ENCODE measurements around the gene DSC2. TPM values are rescaled to one million over a fixed set of nuclear protein-coding genes. Genes with fewer than 3 reads are reported as not detected.

DSC2 gene
- total RNA-seq (not detected in 2 replicates), polyA plus RNA-seq (0.01 TPM in 1 of 2 replicates, not detected in the other), polyA minus RNA-seq (0.07 TPM in 1 of 2 replicates, not detected in the other)
- 0.28 TPM for total RNA-seq (2013)

DNA sequence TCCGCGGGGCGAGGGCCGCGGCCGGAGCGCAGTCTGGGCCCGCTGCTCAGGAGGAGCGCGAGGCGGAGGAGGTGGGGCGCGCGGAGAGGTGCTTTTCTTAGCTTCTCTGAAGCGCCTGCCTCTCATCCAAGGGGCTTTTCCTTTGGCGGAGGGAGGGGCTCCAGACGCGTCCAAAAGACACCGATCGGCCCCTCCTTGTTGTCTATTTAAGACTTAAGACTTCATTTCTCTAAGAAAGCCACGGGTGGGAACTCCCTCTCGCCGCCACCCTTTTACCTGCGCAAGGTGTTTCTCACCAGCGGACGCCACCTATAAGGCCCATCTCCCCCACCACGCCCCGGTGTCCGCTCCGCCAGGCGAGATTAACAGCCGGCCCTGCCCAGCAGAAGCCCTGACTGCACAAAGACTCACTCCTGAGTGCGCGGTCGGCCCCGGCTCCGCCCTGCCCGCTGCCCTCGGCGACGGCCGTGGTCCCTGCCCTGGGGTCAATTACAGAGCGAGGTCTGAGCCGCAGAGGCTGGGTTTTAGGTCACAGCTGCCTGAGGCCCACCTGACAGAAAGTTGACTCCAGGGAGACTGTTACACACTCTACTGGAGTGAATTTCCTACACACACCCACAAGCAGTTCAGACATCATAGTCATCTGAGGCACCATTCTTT is at the start of gene DSC2:
Gene DSC2 (minus strand): TSS at position 397 of the 660 bp plus-strand sequence. CDS start 450 bp downstream, outside the sequence.
- H3K4me3 Mint-ChIP-seq: no peak within 1 kb of the TSS
- no peak within 1 kb of the TSS for H3K27ac ChIP-seq (ENCODE audit: low read length in 2 of 2)
- H4K20me1 ChIP-seq (ENCODE audit: control insufficient read depth, insufficient read depth, low read length, poor library complexity, severe bottlenecking): no peaks in the 10 kb centered on the region
- no peak within 1 kb of the TSS for H3K9ac ChIP-seq (ENCODE audit: low read length)
- H3K79me2 ChIP-seq (ENCODE audit: control insufficient read depth, insufficient read depth, low read length): no peaks in the 10 kb centered on the region
- no peaks in the 10 kb centered on the region for H3K9me3 Mint-ChIP-seq (ENCODE audit: insufficient read depth)
- peaks cover 0 to 13% (median 3%) of the 10 kb centered on the region in 4 experiments for H3K27me3 ChIP-seq (replicated peaks in 1 of 4; ENCODE audit: control extremely low read depth in 1 of 4, control insufficient read depth in 3 of 4, insufficient read depth in 4 of 4, low read length in 3 of 4)
- intact Hi-C loops (cut with micrococcal nuclease): no loop called here
- no peak within 1 kb of the TSS for H2AFZ ChIP-seq (ENCODE audit: insufficient read depth, low read depth, low read length, poor library complexity, severe bottlenecking)
- H3K27ac Mint-ChIP-seq: no peak within 1 kb of the TSS
- no peak within 1 kb of the TSS for H3K4me3 ChIP-seq (ENCODE audit: control extremely low read depth in 1 of 5, extremely low read depth in 1 of 5, insufficient read depth in 1 of 5, low read depth in 2 of 5, low read length in 4 of 5)
- no peaks in the 10 kb centered on the region for H3K36me3 ChIP-seq (replicated peaks in 1 of 2; ENCODE audit: control extremely low read depth in 1 of 2, control insufficient read depth in 1 of 2, extremely low read depth in 1 of 2, insufficient read depth in 2 of 2, low read length in 1 of 2)
- ChIA-PET CTCF (no interaction called here), POLR2A (no interaction called here)
- no peaks in the 10 kb centered on the region for H3K4me1 ChIP-seq (ENCODE audit: control insufficient read depth in 2 of 2, insufficient read depth in 2 of 2, low read length in 2 of 2)
- H3K4me1 Mint-ChIP-seq: no peaks in the 10 kb centered on the region
- H3K9me3 ChIP-seq (ENCODE audit: control extremely low read depth in 1 of 3, control insufficient read depth in 2 of 3, insufficient read depth in 1 of 3, low read length in 2 of 3): peaks cover 0 to 11% (median 0%) of the 10 kb centered on the region in 3 donors
- H3K4me2 ChIP-seq (replicated peaks; ENCODE audit: low read depth, low read length, poor library complexity, severe bottlenecking): no peak within 1 kb of the TSS
- DNase-seq: no peak
- H3K27me3 Mint-ChIP-seq: peaks cover 34% of the 10 kb centered on the region
- ATAC-seq (ENCODE audit: low read depth): no peak
- TF ChIP-seq EZH2 (IDR thresholded peaks at IDR 0.05; ENCODE audit: borderline replicate concordance, insufficient read depth, low read depth, low read length, poor library complexity, severe bottlenecking): no peak
- TF ChIP-seq, protein P1, sequence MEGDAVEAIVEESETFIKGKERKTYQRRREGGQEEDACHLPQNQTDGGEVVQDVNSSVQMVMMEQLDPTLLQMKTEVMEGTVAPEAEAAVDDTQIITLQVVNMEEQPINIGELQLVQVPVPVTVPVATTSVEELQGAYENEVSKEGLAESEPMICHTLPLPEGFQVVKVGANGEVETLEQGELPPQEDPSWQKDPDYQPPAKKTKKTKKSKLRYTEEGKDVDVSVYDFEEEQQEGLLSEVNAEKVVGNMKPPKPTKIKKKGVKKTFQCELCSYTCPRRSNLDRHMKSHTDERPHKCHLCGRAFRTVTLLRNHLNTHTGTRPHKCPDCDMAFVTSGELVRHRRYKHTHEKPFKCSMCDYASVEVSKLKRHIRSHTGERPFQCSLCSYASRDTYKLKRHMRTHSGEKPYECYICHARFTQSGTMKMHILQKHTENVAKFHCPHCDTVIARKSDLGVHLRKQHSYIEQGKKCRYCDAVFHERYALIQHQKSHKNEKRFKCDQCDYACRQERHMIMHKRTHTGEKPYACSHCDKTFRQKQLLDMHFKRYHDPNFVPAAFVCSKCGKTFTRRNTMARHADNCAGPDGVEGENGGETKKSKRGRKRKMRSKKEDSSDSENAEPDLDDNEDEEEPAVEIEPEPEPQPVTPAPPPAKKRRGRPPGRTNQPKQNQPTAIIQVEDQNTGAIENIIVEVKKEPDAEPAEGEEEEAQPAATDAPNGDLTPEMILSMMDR (IDR thresholded peaks at IDR 0.05): no peak
- 17% methylated on average over 43 of the region's 44 CpGs for WGBS (ENCODE audit: insufficient coverage)

DNA sequence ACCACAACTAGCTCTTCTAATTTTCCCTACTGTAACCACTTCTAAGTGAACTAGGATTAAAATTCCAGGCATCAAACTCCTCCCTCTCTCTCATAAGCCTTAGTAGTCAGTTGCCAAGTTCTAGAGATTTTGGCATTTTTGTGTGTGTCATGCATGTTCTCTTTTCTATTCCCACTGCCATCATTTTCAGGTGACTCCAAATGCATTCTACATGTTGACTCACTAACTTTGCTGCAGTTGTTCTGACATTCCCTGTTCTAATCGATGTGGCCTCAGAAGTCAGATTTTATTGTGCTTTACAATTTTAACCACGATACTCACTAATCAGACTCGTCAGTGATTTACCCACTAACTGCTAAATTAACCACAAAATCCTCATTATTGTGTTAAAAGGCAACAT is 47.1 kb upstream of the DSC2 start:
- Histone ChIP-seq H4K20me1 (ENCODE audit: control insufficient read depth, insufficient read depth, low read length, poor library complexity, severe bottlenecking) (no peaks in the 10 kb centered on the region), H3K79me2 (ENCODE audit: control insufficient read depth, insufficient read depth, low read length) (no peaks in the 10 kb centered on the region), H2AFZ (ENCODE audit: insufficient read depth, low read depth, low read length, poor library complexity, severe bottlenecking) (no peak overlapping the region), H3K9me3 (ENCODE audit: control extremely low read depth in 1 of 3, control insufficient read depth in 2 of 3, insufficient read depth in 1 of 3, low read length in 2 of 3) (peaks cover 0 to 4% (median 0%) of the 10 kb centered on the region in 3 donors), H3K4me1 (ENCODE audit: control insufficient read depth in 2 of 2, insufficient read depth in 2 of 2, low read length in 2 of 2) (no peaks in the 10 kb centered on the region), H3K9ac (ENCODE audit: low read length) (no peak overlapping the region), H3K4me2 (replicated peaks; ENCODE audit: low read depth, low read length, poor library complexity, severe bottlenecking) (no peak overlapping the region), H3K27ac (ENCODE audit: low read length in 2 of 2) (no peak overlapping the region), H3K36me3 (replicated peaks in 1 of 2; ENCODE audit: control extremely low read depth in 1 of 2, control insufficient read depth in 1 of 2, extremely low read depth in 1 of 2, insufficient read depth in 2 of 2, low read length in 1 of 2) (no peaks in the 10 kb centered on the region), H3K4me3 (ENCODE audit: control extremely low read depth in 1 of 5, extremely low read depth in 1 of 5, insufficient read depth in 1 of 5, low read depth in 2 of 5, low read length in 4 of 5) (no peak overlapping the region), H3K27me3 (replicated peaks in 1 of 4; ENCODE audit: control extremely low read depth in 1 of 4, control insufficient read depth in 3 of 4, insufficient read depth in 4 of 4, low read length in 3 of 4) (no peaks in the 10 kb centered on the region)
- H3K27ac Mint-ChIP-seq: no peak overlapping the region
- no peak overlapping the region for H3K4me3 Mint-ChIP-seq
- H3K9me3 Mint-ChIP-seq (ENCODE audit: insufficient read depth): no peaks in the 10 kb centered on the region
- intact Hi-C loops (cut with micrococcal nuclease): no loop called here
- no peaks in the 10 kb centered on the region for H3K4me1 Mint-ChIP-seq
- 58% methylated on average over 1 of the region's 3 CpGs for WGBS (ENCODE audit: insufficient coverage)
- no peak for TF ChIP-seq EZH2 (IDR thresholded peaks at IDR 0.05; ENCODE audit: borderline replicate concordance, insufficient read depth, low read depth, low read length, poor library complexity, severe bottlenecking)
- TF ChIP-seq, protein P1 (IDR thresholded peaks at IDR 0.05): no peak
- no peak for DNase-seq
- ATAC-seq (ENCODE audit: low read depth): no peak
- ChIA-PET POLR2A (no interaction called here), CTCF (no interaction called here)
- H3K27me3 Mint-ChIP-seq: no peaks in the 10 kb centered on the region
